Caco-2 (cell line): ENCODE data around the gene CACNB1. TPM values are rescaled to one million over a fixed set of nuclear protein-coding genes. Genes with fewer than 3 reads are reported as not detected.

ENCODE experiments used
- BruUV-seq: library from RNA; stranded (reverse); fragments of 400-500 nt; replicated peaks from 2 replicates; lab custom pipeline; 2021; lab: Mats Ljungman, UMichigan
- CTCF ChIA-PET: fragments of 300-600 bp; sonication (Branson Sonifier 250); formaldehyde crosslinking; loops from one replicate; lab custom pipeline; 2022; ENCODE audit warnings: antibody characterized with exemption; lab: Charles Lee
- POLR2A ChIA-PET: fragments of 300-600 bp; sonication (Branson Sonifier 250); formaldehyde crosslinking; loops from one replicate; lab custom pipeline; 2022; ENCODE audit warnings: antibody characterized with exemption; lab: Charles Lee
- DNase-seq, 2 experiments: peaks; one replicate each; pipeline versions ENCODE4 v3.0.0 to v3.0.0-alpha.2; 2020 to 2022
- H3K27me3 ChIP-seq: replicated peaks from 2 replicates; pipeline ENCODE4 v1.6.0; 2011; ENCODE audit warnings: low read length; ENCODE audit not compliant: control insufficient read depth, insufficient read depth
- H3K36me3 ChIP-seq: 2 replicates; pipeline ENCODE4 v1.5.1; 2011; ENCODE audit warnings: low read length; ENCODE audit not compliant: control insufficient read depth, insufficient read depth
- H3K4me1 ChIP-seq: fragments of 250-450 bp; sonication (Bioruptor Pico); 2 replicates; pipeline ENCODE4 v1.5.1; 2020; ENCODE audit warnings: mild to moderate bottlenecking
- H3K4me3 ChIP-seq: 2 replicates; pipeline ENCODE4 v1.5.1; 2011; ENCODE audit warnings: low read depth, mild to moderate bottlenecking, control low read depth, low read length
- H3K9me3 ChIP-seq: fragments of 250-450 bp; sonication (Bioruptor Pico); 2 replicates; pipeline ENCODE4 v1.5.1; 2020; ENCODE audit warnings: mild to moderate bottlenecking, moderate library complexity
- H3K27ac Mint-ChIP-seq: one replicate; pipeline ENCODE4 v1.8.0; 2022; ENCODE audit warnings: mixed read lengths; ENCODE audit not compliant: unreplicated experiment
- H3K27me3 Mint-ChIP-seq: one replicate; pipeline ENCODE4 v1.8.0; 2022; ENCODE audit warnings: mixed read lengths; ENCODE audit not compliant: insufficient read depth, unreplicated experiment
- H3K36me3 Mint-ChIP-seq: one replicate; pipeline ENCODE4 v1.8.0; 2022; ENCODE audit warnings: mild to moderate bottlenecking, mixed read lengths; ENCODE audit not compliant: insufficient read depth, unreplicated experiment
- H3K4me1 Mint-ChIP-seq: one replicate; pipeline ENCODE4 v1.8.0; 2022; ENCODE audit warnings: low read depth, mixed read lengths; ENCODE audit not compliant: unreplicated experiment
- H3K4me3 Mint-ChIP-seq: one replicate; pipeline ENCODE4 v1.8.0; 2022; ENCODE audit warnings: mild to moderate bottlenecking, moderate library complexity, mixed read lengths; ENCODE audit not compliant: unreplicated experiment
- H3K9me3 Mint-ChIP-seq: one replicate; pipeline ENCODE4 v1.8.0; 2022; ENCODE audit warnings: mixed read lengths; ENCODE audit not compliant: unreplicated experiment
- intact Hi-C: fragments of 100-400 bp; cut with micrococcal nuclease; formaldehyde crosslinking; loops from one replicate; pipeline ENCODE4 v1.10.0; 2022; ENCODE audit not compliant: unreplicated experiment
- total RNA-seq: library from RNA; stranded (reverse); gene quantifications from 2 replicates; pipeline ENCODE4 v1.2.3, GENCODE V29; 2022
- TF ChIP-seq, protein P1 (sequence below), 2 experiments: fragments of 200-600 bp in 1 of 2; IDR thresholded peaks; 1 replicate in 1 of 2; 2 replicates in 1 of 2; pipeline versions ENCODE4 v1.5.1 to v1.8.0; 2011 to 2022; ENCODE audit warnings: antibody characterized with exemption in 1 of 2, control low read depth in 1 of 2, inconsistent platforms in 1 of 2, low read depth in 1 of 2, low read length in 1 of 2, mild to moderate bottlenecking in 1 of 2, moderate library complexity in 1 of 2; ENCODE audit not compliant: insufficient read depth in 1 of 2, severe bottlenecking in 1 of 2, unreplicated experiment in 1 of 2

CACNB1 gene
- total RNA-seq, 1 experiment from 2014 or later = 7.0 TPM

DNA sequence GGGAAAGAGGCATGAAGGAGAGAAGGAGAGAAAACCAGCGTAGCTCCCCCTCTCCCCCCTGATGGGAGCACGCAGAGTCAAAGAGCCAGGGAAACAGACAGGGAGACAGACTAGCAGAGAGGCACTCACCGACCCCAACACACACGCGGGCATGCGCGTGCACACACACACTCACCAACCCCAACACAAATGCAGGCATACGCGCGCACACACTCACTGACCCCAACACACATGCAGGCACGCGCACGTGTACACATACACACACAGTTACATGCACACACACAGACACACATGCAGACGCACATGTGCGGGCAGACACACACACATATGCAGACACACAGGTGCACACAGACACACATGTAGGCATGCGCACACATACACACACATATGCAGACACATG lies 4.6 kb downstream of the CACNB1 start:
- intact Hi-C loops = no loop called here
- Mint-ChIP-seq H3K9me3 (no peaks in the 10 kb centered on the region), H3K4me3 (no peak overlapping the region), H3K4me1 (no peaks in the 10 kb centered on the region), H3K36me3 (no peaks in the 10 kb centered on the region), H3K27ac (no peak overlapping the region), H3K27me3 (no peaks in the 10 kb centered on the region)
- Histone ChIP-seq H3K4me3 (no peak overlapping the region), H3K36me3 (no peaks in the 10 kb centered on the region), H3K9me3 (no peaks in the 10 kb centered on the region), H3K4me1 (peaks cover 6% of the 10 kb centered on the region; the same call in 1 of the 2 replicates), H3K27me3 (no peaks in the 10 kb centered on the region)
- POLR2A ChIA-PET = no interaction called here
- no TSS peak for BruUV-seq
- CTCF ChIA-PET = no interaction called here
- TF ChIP-seq, protein P1, sequence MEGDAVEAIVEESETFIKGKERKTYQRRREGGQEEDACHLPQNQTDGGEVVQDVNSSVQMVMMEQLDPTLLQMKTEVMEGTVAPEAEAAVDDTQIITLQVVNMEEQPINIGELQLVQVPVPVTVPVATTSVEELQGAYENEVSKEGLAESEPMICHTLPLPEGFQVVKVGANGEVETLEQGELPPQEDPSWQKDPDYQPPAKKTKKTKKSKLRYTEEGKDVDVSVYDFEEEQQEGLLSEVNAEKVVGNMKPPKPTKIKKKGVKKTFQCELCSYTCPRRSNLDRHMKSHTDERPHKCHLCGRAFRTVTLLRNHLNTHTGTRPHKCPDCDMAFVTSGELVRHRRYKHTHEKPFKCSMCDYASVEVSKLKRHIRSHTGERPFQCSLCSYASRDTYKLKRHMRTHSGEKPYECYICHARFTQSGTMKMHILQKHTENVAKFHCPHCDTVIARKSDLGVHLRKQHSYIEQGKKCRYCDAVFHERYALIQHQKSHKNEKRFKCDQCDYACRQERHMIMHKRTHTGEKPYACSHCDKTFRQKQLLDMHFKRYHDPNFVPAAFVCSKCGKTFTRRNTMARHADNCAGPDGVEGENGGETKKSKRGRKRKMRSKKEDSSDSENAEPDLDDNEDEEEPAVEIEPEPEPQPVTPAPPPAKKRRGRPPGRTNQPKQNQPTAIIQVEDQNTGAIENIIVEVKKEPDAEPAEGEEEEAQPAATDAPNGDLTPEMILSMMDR (IDR thresholded peaks at IDR 0.05; ENCODE audit: insufficient read depth in 1 of 2, low read depth in 1 of 2, low read length in 1 of 2, severe bottlenecking in 1 of 2, unreplicated experiment in 1 of 2) = no peak
- no peak for DNase-seq

DNA sequence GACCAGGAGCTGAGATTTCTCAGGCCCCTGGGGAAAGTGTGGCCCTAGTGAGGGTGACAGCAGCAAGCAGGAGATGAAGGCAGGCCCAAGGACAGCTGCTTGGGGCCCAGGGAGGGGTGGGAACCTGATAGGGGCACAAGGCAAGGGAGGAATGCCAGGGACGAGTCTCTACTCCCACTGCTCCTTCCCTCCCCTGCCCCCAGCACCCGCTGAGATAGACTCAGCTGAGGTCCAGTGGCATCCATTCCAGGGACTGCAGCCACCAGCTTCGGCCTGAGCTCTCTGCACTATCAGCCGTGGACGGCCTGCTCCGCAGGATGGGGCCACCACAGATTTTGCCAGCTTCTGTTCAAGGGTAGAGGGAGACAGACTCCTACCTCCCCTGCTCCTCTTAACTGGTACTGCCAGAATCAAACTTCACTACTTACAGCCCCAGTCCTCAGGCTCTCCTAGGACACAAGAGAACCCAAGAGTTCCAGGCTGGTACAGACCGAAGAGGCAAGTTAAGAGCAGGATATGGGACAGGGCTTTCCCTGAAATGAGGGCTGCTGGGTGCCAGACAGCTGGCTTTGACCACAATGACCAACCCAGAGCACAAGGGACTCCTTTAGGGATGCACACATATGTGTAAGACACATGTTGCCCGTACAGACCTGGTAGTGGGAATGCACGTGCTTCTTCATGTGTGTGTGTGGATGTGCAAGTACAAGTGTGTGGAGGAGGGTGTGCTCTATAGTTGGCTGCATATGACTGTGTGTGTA lies 5.5 kb downstream of the CACNB1 start:
- Mint-ChIP-seq H3K4me3 (no peak overlapping the region), H3K9me3 (no peaks in the 10 kb centered on the region), H3K27ac (no peak overlapping the region), H3K27me3 (no peaks in the 10 kb centered on the region), H3K4me1 (no peaks in the 10 kb centered on the region), H3K36me3 (no peaks in the 10 kb centered on the region)
- Histone ChIP-seq H3K4me3 (no peak overlapping the region), H3K36me3 (no peaks in the 10 kb centered on the region), H3K4me1 (peaks cover 5% of the 10 kb centered on the region; the same call in 1 of the 2 replicates), H3K27me3 (no peaks in the 10 kb centered on the region), H3K9me3 (no peaks in the 10 kb centered on the region)
- intact Hi-C loops = no loop called here
- TF ChIP-seq, protein P1 (IDR thresholded peaks at IDR 0.05; ENCODE audit: insufficient read depth in 1 of 2, low read depth in 1 of 2, low read length in 1 of 2, severe bottlenecking in 1 of 2, unreplicated experiment in 1 of 2) = no peak
- BruUV-seq = no TSS peak
- no peak for DNase-seq
- CTCF ChIA-PET = no interaction called here
- POLR2A ChIA-PET = no interaction called here

DNA sequence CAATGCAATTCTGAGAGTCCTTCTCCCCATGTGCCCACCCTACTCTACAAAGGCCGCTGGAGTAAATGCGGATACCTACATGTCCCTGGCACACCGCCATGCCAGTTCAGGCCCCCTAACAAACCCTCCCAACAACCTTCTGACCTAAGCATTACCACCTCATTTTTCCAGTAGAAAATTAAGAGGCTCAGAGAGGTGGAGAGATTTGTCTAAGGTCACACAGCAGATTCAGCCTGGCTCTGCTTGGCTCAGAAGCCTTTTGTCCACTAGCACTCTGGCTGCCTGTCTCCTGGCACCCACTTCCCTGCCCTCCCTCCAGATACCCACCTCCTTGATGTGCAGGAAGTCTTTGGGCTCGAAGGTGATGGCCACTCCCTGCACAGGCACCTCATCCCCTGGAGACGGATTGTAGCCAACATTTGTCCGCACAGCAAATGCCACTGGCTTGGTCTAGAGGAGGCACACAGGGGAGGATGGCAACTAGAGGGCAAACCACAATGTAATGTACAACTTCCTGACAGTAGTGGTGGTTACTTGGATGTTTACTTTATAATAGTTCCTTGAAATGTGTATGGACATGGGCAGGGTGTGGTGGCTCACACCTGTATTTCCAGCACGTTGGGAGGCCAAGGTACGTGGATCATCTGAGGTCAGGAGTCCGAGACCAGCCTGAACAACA lies 10.2 kb downstream of the CACNB1 start:
- H3K4me3 ChIP-seq = no peak overlapping the region
- Mint-ChIP-seq H3K9me3 (no peaks in the 10 kb centered on the region), H3K4me1 (no peaks in the 10 kb centered on the region), H3K27ac (no peak overlapping the region), H3K27me3 (no peaks in the 10 kb centered on the region), H3K4me3 (no peak overlapping the region), H3K36me3 (no peaks in the 10 kb centered on the region)
- BruUV-seq = no TSS peak
- ChIA-PET POLR2A (no interaction called here), CTCF (interaction anchor here (0.6 kb wide), 1 partner anchor 86 kb away, joined by 3 read pairs; no protein-coding TSS in a partner anchor)
- no peaks in the 10 kb centered on the region for H3K9me3 ChIP-seq
- H3K27me3 ChIP-seq = no peaks in the 10 kb centered on the region
- H3K36me3 ChIP-seq = no peaks in the 10 kb centered on the region; the same call in 1 of the 2 replicates
- intact Hi-C loops = no loop called here
- no peaks in the 10 kb centered on the region for H3K4me1 ChIP-seq
- no peak for DNase-seq
- TF ChIP-seq, protein P1 (IDR thresholded peaks at IDR 0.05; ENCODE audit: insufficient read depth in 1 of 2, low read depth in 1 of 2, low read length in 1 of 2, severe bottlenecking in 1 of 2, unreplicated experiment in 1 of 2) = no peak
